CD4-positive, alpha-beta T cell treated with Interleukin-4 for 4 hours (primary cell): ENCODE results near the gene TPPP3.
"Not testable (repeated sequence)": the region's sequence is repeated elsewhere in the genome, so short reads cannot be mapped to it uniquely, and the experiment has no call there.

ENCODE experiments used
- DNase-seq: peaks from one replicate; pipeline ENCODE4 v3.0.0-alpha.2; 2020

Gene TPPP3

DNA sequence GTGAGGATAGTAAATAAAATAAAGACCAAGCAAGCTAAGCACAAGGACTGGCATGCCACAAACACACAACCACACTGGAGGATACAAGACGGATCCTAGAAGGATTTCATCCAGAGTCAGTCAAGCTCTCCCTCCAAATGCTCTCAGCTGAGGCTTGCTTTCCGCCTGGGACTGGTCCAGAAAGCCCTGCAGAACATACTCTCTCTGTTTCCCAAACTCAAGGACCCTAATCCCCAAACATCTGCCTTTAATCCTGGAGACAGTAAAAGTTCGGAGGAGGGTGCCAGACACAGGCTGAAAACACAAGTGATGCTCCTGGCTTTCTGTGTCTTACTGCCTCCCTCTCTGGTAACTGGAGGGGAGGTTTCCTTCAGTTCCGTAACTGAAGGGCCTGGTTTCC is 32.3 kb upstream of the TPPP3 start:
- DNase-seq: no peak

DNA sequence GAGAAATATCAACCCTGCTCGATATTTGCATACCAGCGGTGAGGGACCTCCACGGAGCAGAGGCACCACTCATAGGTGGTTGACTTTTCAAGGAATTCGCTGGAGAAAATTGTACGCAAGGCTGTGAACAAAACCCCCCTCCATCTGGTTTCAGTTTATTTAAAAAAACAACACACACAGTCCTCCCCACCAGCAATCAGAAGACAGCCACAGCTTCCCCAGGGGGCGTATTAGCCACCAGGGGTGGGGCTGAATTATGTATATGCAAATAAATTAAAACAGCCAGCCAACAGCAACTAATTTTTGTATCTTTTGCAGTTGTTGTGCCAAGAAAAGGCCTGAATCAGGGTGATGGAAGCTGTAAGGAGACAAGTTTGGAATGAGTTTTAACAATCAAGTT is 31.8 kb upstream of the TPPP3 start:
- no peak for DNase-seq

- no peak for DNase-seq
Observed at GRCh38 chr16:67424261-67424615, 30.9 kb upstream of the TPPP3 start.

DNA sequence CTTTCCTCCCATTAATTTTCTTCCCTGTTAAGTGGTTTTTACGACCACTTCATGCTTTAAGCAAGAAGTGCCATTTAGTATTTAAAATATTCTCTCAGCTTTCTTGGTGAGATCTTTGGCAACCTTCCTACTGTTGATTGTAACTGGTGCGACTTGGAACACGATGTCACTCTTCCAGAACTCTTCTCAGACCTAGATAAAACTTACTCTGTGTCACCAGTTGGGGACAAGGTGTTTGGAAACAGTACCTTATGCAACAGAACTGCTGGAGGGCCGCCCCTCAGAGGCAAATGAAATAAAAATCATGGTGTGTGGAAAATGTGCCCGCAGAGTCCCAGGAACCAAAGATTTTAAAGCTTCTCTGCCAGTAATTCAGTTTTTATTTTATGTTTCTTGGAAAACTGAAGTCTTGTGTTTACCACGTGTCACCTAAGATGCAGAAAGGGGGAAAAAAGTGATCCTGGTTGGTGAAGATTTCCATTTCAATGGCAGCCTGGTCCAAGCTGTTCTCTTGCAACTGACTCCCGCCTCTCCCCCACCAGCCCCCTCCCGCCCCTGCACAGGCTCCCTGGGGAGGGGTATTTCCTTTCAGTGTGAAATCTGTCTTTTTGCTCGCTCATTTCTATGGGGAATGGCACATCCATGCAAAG is 30.4 kb upstream of the TPPP3 start:
- no peak for DNase-seq

DNA sequence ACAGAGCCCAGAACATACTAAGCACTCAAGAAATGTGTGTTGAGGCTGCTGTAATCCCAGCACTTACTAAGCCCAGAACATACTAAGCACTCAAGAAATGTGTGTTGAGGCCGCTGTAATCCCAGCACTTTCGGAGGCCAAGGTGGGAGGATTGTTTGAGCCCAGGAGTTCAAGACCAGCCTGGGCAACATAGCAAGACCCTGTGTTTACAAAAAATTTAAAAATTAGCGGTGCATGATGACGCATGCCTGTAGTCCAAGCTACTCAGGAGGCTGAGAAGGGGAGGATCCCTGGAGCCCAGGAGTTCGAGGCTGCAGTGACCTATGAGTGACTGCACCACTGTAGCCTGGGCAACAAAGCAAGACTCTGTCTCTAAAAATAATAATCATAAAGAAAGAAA is 29.7 kb upstream of the TPPP3 start:
- no peak for DNase-seq

- no peak for DNase-seq
Observed at GRCh38 chr16:67421030-67421429, 27.7 kb upstream of the TPPP3 start.

DNA sequence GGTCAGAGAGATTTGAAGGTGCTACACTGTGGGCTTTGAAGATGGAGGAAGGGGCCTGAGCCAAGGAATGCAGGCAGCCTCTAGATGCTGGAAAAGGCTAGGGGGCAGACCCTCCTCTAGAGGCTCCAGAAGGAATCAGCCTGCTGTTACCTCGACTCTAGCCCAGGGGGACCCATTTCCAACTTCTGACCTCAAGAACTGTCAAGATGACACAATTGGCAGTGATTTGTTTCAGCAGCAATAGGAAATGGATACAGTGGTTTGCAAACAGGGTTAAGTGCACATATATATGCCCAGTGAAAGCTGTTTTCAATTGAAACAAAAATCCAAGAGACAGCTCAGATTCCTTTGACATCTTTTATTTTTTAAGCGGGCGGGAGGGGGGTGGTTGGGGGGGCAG is 26.6 kb upstream of the TPPP3 start:
- no peak for DNase-seq

DNA sequence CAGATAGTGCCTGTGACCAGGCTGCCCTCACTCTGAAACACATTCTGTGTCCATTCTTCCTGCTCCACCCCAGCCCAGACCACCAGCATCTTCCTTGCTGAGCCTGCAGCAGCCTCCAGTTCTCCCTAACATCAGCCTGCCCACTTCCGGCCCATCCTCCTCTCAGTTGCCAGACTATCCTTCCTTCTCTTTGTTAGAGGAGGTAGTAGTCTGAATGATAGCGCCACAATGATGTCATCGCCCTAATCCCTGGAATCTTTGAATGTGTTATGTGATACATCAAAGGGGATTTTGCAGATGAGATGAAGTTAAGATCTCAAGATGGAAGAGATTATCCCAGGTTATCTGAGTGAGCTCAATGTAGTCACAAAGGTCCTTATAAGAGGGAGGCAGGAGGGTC is 26.2 kb upstream of the TPPP3 start:
- DNase-seq: no peak

GRCh38 chr16:67417333-67418061 is 24.2 kb upstream of the TPPP3 start:
- no peak for DNase-seq

GRCh38 chr16:67415872-67416793 is 22.8 kb upstream of the TPPP3 start, which contains the start of gene ZDHHC1:
ZDHHC1 (minus strand) TSS chr16:67416477; CDS start chr16:67407775, 8,702 bp downstream.
- no peak for DNase-seq

- DNase-seq: not testable (repeated sequence)
Observed at GRCh38 chr16:67415421-67415820, 22.1 kb upstream of the TPPP3 start.

DNA sequence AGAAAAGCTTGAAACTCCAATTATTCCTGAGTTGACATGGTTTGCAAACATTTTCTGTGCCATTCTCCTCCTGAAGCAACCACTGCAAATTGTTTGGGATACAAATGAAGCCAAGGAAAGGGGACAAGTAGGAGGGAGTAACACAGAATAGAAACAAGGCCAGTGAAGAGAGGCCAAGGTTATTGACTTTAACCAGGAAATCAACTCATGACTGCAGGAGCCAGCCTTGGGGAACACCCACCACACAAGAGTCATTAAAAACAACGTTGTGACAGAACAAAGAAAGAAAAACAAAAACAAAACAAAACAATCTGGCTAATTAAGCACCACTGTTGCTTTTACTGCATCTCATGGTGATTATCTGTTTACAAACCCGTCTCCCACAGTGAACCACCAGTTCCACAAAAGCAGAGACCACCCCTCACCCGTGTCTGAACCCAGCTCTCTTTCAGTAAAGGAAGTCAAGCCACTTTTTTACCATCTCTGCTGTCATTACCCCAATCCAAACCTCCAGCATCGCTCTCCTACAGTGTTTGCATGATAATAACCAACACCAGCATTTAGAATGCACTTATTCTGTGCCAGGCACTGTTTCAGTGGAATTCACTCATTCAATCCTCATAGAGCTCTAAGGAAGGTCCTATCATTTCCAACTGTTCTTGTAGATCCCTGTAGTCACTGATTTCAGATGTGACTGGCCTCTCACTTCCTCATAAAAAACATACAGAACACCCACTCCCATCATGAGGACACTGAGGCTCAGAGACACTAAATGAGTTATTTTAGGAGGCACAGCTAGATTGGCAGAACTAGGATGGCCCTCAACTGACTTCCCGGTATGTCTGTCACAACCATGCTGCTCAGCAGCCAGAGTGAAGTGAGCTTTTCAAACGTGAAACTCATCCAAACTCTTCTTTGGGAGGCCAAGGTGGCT is 20.9 kb upstream of the TPPP3 start:
- DNase-seq: no peak

DNA sequence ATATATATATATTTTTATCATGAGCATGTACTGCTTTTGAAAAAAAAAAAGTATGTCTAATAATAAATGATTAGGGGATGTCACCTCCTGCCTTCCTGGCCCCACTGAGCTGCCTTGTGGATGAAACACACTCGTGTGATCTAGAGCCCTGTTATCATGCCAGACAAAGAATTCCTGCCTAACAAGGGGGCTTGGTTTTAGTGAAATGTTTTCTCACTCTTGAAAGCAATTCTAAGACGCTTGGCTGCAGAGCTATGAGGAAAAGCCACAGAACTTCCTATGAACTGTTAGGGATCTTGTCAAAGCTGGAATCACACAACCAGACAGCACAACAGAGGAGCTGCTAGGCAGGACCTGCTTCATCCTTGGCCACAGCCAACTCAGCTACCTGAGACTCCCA is 19.0 kb upstream of the TPPP3 start:
- no peak for DNase-seq

GRCh38 chr16:67411339-67411738 is 18.0 kb upstream of the TPPP3 start:
- DNase-seq: no peak

- DNase-seq: no peak
Observed at GRCh38 chr16:67409631-67410030, 16.3 kb upstream of the TPPP3 start.

- DNase-seq: no peak
Observed at GRCh38 chr16:67407788-67408452, 14.6 kb upstream of the TPPP3 start.

GRCh38 chr16:67407176-67407787 is 14.0 kb upstream of the TPPP3 start:
- no peak for DNase-seq

- no peak for DNase-seq
Observed at GRCh38 chr16:67406111-67406971, 13.0 kb upstream of the TPPP3 start.

DNA sequence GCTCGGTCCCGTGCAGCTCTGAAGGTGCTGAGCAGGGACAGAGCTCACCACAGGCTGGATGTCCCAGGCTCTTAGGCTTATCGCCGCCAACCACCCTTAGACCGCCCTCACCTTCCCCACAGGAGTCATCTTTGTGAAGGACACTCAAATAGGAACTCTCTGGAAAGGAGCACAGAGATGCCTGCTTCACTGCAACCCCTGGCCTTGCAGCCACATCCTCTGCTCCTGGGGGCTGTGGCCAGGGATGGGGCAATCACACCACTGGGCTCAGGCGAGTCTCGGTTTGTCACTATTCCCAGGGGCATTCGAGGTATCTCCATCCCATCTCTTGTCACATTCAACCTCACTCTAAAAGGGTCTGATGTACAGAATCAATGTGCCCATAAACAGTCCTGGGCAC is 12.0 kb upstream of the TPPP3 start:
- DNase-seq: no peak

- no peak for DNase-seq
Observed at GRCh38 chr16:67404740-67405226, 11.5 kb upstream of the TPPP3 start.
